ENCODE data around the gene CAB39.
A peak's percentile ranks its signal among the peaks of the same experiment; 100 is the strongest.

CAB39 gene

DNA sequence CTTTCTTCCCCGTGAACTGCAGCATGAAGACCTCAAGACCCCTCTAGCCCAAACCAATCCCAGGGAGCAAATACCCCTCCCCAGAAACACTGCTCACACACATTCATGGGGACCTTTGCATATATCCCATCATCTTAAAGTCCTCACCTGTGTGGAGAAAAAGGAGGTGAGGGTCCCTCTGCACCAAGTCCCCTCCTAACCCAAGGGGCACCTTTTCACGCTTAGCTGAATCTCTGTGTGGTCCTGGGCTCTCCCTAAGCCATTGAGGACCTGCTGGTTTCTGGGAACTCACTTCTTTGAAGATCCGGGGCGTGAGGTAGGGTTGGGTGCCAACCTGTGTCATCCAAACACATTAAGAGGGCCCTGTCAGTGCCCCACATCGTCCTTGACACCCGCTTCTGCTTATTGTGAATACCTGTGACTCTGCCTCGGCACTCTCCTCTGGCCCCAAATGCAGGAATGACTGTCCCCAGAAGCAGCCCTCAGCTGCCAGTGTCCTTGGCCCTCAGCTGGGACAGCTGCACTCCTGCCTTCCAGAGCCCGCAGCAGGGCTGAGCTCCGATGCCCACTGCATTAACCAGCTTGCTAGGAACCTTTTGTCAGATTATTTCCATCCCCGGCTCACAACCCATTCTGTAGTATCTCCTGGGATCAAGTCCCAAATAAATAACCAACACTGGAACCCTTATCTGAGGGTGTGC lies 110.8 kb downstream of the CAB39 start:
- DNase-seq, result no peak

DNA sequence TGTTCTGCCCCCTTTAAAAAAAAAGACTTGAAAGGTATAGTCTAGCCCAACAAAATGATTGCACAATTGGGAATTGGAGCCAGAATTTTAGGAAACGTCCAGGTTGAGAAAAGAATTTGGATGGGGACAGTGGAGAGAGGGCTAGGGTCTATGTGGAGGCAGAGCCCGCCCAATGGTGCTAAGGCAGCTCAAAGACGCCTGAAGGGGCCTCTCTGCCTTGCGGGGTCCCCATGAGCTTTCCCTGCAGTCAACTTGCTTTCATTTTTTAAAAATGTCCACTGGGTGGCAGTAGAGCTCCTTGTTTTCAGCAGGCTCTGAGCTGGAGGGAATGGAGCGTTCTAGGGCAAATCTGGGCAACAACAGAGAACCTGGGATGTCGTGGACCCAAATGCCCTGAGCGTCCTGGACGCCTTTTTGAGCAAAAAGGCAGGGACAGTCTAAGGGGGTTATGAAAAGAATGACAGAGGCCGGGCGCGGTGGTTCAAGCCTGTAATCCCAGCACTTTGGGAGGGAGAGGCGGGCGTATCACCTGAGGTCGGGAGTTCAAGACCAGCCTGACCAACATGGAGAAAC lies 111.8 kb downstream of the CAB39 start:
- DNase-seq, result peak; percentile 57

DNA sequence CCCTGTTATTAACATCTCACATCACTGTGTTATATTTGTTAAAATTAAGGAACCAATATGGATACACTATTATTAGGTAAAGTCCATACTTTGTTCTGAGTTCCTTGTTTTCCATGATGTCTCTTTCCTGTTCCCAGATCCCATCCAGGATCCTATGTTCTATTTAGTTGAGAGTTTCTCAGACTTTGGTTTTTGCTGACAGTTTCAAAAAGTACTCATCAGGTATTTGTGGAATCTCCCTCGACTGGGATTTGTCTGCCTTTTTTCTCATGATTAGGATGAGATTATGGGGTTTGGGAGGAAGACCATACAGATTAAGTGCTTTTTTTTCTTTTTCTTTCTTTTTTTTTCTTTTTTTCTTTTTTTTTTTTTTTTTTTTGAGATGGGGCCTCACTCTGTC lies 112.7 kb downstream of the CAB39 start:
- no peak for DNase-seq

DNA sequence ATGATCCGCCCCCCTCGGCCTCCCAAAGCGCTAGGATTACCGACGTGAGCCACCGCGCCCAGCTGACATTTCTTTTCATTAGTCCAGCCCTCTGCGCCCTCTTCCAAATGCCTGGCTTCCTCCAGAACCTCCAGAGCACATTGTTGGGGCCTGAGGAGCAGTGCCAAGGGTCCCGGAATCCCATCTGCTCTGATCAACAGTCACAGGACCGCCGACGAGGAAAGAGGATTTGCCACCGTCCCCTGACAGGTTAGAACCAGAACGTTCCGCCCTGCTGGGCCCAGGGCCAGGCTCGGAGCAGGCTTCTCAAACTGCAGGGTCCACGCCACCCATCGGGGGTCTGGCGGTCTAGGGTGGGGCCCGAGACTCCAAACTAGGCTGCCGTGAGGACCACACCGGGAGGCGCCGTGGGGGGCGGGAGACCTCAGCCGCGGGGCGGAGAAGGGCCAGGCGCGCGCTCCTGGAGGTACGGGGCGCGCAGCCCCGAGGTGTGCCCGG lies 115.2 kb downstream of the CAB39 start:
- DNase-seq, result no peak

DNA sequence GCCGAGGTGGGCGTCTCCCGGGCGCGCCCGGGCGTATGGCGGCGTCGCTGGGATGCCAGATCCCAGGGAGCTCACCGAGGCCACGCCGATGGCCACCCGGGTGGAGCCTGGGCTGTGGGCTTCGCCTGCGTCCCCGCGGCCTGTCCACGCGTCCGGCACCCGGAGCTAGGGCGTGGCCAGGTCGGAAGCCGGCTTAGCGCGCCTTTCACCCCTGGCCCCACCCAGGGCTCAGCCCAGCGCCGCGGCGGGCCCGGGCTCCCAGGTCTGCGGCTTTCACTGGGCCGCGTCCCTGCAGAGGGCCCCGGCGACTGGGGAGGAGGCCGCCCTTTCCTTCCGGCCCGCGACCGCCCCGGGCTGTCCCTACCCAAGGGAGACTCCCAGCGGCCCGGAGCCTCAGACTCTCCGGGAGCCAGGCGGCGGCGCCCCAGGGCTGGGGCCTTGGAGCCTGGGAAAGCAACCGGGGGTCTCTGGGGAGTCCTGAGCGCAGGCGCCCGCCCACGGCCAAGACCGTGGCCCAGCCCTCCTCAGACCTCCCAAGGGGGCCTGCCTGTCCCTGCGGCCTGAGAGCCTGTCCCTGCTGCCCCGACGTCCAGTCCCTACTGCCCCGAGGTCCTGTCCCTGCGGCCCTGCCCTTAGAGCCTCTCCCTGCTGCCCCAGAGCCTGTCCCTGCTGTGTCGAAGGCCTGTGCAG lies 115.8 kb downstream of the CAB39 start:
- no peak for DNase-seq

DNA sequence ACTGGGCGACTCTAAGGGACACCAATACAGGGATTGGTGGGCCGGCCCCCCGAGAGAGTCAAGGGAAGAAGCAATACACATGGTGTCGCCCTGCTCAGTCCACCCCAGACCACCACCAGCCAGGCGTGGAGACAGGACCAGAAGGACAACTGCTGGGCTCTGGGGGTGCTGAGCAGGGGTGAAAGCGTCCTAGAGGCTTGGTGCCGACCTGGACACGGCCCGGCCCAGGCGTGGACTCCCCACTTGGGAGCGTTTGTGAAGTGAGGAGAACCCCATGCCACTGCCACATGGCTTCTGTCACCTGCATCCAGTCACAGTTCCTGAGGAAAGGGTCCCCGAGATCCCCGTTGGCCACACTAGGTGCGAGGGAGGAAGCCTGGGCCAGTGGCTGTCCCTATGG lies 116.7 kb downstream of the CAB39 start:
- DNase-seq, result no peak

DNA sequence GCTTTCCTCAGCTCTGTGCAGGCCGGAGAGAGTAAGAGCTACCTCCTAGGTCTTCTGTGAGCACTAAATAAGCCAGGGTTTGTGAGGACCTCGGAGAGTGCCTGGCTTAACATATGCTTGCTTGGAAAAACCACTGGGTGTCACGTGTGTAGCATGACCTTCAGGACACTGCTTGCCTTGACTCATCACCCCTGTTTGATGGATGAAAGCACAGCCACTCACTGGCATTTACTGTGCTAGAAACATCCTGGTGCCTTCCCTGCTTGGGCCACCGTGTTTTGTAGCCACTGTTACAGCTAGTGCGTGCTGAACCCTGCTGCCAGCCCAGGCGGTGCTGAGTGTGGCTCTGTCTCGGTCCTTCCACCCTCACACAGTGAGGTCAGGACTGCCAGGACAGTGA lies 117.3 kb downstream of the CAB39 start:
- DNase-seq, result no peak

DNA sequence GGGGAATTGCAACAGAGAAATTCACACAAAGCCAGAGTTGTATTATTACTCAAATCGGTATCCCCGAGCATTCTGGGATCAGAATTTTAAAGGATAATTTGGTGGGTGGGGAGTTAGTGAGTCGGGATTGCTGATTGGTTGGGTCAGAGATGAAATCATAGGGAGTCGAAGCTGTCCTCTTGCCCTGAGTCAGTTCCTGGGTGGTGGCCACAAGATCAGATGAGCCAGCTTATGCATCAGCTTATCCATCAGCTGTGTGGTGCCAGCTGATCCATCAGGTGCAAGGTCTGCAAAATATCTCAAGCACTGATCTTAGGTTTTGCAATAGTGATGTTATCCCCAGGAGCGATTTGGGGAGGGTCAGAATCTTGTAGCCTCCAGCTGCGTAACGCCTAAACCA lies 117.8 kb downstream of the CAB39 start:
- no peak for DNase-seq

DNA sequence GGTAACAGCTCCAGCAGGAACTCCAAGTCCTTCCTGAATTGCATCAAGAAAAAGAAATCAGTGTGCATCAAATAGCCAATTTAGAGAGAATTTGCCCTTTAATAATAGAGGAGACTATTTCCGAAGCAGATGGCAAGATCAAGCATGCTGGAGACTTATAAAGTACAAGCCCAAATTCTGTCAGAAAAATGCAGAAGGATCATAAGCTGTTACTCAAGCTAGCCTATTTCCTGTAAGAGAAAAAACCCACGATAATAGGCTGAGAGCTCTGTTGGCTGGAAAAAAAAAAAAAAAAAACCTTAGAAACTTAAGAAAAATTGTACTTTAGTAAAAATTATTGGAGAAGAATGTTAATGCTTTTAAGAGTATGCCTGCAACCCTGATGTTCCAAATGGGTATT lies 127.7 kb downstream of the CAB39 start:
- no peak for DNase-seq

DNA sequence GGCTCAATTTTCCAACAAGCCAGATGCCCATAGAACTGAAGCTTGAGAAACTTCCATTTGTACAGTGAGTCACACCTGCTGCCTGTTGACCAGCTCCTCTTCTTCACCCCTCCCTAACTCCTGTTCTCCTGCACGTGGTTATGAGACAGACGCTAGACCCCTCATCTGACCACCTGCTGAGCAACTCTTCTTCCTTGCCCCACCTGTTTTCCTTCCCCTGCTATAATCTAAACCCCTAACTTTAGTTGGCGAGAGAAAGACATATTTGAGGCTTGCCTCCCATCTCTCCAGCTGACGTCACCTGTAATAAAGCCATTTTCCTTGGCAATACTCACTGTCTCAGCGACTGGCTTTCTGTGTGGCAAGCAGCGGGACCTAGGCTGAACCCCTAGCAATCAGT lies 129.8 kb downstream of the CAB39 start:
- DNase-seq, result no peak

DNA sequence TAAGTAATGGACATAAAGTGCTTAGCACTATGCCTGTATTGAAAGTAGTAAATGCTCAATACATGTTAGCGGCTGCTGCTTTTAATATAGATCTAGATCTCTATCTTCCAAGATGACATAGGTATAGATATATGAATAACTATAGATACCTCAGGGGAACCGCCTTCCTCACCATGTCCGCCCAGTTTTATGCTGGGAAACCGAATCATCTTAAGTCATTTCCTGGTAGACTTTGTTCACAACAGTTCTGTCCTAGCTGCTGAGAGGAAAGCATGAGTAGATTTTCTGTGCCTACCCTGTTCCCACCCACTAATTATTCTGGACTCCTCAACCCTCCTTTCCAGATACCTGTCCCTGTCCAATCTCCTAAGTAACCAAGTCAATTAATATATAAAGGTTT lies 130.5 kb downstream of the CAB39 start:
- no peak for DNase-seq

DNA sequence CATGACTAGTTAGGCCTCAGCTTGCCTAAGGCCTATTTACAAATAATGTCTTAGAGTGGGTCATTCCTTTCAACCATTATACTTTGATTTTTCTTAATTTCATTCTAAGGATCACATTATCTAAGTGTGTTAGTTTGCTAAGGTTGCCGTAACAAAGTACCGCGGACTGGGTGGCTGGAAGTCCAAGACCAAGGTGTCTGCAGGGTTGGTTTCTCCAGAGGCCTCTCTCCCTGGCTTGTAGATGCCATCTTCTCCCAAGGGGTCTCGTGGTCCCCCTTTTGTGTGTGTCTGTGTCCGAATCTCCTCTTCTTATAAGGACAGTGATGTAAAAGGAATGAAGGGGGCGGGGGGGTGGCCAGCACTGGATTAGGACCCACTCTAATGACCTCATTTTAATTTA lies 133.7 kb downstream of the CAB39 start:
- no peak for DNase-seq

DNA sequence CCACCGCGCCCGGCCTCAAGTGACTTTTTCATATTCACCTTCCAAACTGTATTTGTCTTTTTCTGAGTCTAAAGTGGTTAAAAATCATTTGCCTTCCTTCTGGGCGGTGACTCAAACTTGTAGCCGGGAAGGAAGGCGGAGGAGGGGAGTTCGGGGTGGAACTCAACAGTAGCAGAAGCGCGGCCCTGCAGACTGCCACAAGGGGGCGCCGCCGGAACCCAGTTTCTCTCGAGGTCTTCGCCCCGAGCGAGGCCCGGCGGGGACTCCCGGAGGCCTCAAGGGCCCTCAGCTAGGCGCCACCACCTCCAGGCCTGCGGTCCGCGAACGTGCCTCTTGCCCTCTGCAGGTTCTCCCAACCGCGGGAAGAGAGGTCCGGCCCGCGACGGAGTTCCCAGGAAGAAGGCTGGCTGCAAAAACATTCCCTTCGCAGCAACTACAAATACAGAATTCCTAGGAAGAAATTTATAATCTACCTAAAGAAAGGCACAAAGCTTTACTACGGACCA lies 135.3 kb downstream of the CAB39 start:
- DNase-seq, result peak; percentile 88

DNA sequence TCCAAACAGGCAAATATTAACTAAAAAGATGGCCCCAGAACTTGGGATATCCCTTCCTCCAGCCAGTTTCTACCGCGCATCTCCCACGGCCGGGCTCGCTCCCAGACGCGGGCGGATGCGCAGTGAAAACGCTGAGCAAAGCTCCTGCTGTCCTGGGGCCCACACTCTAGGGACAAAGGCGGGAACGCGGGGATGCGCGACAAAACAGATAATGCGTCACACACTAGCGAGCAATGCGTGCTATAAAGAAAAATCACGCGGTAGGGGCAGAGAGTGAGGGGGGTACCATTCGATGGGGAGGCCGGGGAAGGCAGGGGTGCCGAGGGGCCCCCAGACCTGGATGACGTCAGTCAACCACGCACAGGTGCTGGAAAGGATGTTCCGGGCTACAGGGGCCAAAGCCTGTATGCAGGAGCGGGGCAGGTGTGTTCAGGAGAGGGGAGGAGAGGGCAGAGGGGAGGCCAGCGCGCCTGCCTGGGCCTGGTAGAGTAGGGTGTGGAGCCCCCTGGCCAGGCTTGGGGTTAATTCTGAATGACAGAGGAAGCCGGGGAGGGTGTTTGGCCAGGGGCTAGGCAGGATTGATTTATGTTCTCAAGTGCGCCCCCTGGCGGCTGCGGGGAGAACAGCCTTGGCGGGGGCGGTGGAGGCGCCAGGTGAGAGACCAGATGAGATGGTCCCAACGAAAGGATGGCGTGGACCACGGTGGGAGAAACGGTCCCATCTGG lies 137.2 kb downstream of the CAB39 start:
- no peak for DNase-seq

DNA sequence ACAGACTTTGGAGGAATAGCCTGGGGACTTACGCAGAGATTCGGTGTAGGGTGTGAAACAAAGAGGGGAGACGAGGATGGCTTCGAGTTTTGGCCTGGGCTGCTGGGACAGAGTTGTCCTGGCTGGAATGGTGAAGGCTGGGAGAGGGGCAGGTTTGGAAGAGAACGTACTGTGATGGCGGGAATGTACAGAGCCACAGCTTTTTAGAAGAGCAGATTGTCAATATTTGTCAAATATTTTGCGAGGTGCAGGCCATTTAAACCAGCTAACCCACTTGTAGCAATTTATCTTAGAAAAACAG lies 137.7 kb downstream of the CAB39 start:
- no peak for DNase-seq

DNA sequence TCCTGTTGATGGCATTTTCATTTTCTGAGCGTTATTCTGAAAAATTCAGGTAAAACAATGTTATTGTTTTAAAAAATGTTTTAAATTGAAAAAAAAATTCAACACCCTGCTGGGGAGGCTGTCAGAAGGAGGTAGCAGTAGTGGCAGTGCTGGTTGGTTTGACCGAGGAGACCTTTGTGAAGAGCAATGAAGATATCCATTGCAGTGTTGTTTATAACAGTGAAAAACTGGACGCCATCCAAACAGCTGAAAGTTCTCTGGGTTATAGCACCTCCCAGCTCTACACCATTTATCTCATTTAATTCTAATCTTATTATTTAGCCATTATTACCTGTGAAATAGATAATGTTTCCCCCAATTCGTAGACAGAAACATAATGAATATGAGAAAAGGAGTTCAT lies 139.5 kb downstream of the CAB39 start:
- DNase-seq, result no peak

DNA sequence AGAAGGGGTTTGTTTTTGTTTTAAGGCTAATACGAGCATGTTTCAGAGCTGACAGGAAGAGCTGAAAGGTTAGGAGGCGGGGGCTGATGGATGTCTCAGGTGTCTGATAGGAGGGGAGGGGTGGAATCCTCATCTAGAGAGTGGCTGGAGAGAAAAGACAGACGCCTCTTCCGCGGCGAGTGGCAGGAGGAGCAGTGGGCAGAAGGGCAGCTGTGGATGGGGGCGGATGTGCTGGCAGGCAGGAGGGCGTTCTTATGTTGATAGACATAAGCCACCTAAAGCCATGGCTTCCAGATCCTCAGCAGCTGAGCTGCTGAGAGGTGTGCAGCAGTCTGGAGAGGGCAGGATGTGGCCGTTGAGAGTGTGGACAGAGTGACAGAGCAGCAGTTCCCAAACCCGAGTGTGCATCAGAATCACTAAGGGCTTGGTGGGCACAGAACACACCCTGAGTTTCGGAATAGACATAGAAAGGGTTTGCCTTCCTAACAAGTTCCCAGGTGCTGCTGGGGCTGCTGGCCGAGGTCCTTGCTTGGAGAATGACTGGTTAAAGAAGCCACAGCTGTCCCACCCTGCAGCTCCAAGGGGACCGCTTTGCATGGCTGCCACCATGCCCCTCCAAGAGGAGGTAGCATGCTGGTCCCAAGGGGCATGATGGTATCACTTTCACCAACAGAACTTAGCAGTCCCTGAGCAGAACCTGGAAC lies 149.1 kb downstream of the CAB39 start:
- no peak for DNase-seq

DNA sequence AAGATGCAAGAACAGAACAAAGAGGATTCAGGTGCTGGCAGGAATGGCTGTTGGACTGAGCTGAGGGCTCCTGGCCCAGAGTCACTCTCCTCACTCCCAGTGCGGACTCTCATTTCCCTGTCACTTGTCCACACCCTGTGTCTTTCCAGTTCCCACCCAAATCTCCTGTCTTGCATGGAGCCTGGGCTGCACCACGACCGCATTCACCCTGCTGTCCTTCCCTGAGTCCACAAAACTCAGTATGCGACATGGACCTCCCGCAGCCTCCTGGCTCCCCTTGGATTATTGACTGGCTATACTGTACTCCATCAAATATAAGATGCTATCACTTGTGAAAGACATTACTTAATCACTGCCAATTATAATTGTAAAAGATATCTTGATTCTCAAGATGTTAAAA lies 149.7 kb downstream of the CAB39 start:
- no peak for DNase-seq

DNA sequence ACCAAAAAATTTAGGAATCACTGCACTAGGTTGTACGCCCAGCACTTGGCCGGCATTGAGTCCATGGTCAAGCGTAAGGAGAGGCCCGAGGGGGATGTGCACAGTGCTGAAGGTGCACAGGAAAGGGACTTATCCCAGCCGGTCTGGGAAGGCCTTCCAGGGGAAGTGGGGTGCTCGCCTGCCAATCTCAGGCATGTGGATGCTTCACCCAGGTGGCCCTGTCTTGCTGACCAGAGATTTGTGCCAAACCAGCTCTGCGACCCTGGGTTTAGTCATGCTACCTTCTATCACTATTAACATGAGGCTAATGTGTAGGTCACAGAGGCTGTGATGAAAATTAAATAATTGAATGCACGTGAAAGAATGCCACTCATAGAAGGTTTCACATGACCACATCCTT lies 150.4 kb downstream of the CAB39 start:
- DNase-seq, result no peak

DNA sequence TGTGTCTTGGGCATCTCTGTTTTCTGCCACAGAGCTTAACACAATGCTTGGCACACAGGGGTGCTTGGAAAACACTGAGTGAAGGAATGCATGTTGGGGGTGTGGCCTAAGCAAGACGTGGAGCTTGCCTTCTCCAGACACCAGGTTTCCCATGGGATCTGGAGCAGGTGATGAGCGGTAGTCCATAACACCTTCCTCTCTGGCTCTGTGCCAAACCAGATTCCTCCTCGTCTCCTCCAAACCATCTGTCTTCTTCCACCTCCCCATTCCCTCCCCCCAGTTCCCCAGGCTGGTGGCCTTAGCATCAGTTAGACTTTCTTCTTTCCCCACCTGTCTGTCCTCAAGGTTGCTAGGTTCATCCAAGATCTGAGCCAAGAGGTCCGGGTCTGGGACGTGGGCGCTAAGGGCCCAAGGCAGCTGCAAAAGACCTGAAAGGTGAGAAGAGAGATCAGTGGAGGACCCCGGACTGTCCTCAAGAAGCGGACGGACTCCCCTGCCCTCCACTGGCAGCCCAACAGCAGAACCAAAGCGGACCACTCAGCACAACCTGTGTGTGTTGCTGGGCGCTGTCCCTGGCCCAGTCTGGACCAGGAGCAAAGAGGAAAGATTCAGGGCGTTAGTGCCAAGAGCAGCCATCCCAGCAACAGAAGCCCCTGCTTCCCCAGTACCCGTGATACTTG lies 150.9 kb downstream of the CAB39 start:
- DNase-seq, result no peak

DNA sequence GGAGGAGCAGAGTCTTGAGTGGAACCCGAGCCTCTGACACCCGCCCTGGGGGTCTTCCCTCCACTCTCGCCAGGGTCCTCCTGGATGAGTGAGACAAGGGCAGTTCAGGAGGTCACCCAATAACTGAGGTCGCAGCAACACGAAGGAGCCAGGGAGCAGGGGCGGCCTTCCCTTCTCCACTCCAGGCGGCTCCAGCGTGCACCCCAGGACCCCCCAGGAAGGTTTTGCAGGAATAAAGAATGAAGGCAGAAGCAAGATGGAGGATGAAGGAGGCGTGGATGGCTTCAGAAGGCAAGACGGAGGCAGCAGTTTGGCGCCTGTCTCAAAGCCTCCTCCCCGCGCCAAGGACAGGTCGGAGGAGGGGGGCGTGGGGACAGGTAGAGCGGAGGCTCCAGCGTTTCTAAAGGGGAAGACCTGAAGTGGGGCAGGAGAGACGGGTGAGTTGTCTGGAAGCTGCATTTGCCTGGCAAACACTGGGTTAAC lies 151.5 kb downstream of the CAB39 start:
- DNase-seq, result no peak

DNA sequence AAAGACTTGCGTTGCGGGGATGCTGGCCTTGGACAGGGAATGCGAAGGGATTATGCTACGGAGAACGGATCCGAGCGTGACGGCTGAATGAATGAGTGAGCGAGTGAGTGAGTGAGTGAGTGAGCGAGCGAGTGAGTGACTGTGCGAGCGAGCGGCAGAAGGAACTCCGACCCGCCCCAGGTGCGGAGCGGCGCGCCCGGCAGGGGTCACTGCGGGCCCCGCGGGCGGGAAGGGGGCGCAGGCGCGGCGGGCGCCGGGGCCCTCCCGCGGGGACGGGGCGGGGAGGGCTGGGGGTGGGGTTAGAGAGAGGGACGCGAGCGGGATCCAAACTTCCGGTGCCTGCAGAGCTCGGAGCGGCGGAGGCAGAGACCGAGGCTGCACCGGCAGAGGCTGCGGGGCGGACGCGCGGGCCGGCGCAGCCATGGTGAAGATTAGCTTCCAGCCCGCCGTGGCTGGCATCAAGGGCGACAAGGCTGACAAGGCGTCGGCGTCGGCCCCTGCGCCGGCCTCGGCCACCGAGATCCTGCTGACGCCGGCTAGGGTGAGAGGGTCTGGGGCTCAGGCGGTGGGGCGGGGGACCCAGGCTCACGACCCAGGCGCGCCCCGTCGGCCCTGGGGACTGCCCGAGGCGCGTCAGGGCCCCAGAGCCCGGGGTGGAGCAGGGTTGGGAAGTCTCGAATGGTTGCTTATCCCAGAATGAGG lies 152.1 kb downstream of the CAB39 start, which contains the start of gene ITM2C:
Gene ITM2C, plus strand, starts transcription at position 338 of the 702 bp plus-strand sequence. Its CDS starts 84 bp downstream, at position 422.
- peak; percentile 89 for DNase-seq
